ENCODE results near the gene IKZF5. TPM values are rescaled to one million over a fixed set of nuclear protein-coding genes. Genes with fewer than 3 reads are reported as not detected.
A peak's percentile ranks its signal among the peaks of the same experiment; 100 is the strongest.

The IKZF5 gene
- total RNA-seq (10 to 100 TPM in 3 of 6 donors, 1 to 10 TPM in 3; 7.4 to 13.1 (median 10.5) TPM), polyA plus RNA-seq (1 to 10 TPM; 6.2 to 8.5 TPM)

- Histone ChIP-seq H3K27me3 (no peaks in the 10 kb centered on the region), H3K4me1 (peaks cover 0 to 27% (median 18%) of the 10 kb centered on the region in 3 donors), H3K9me3 (no peaks in the 10 kb centered on the region), H3K27ac (peak within 1 kb of the TSS; percentile 83 to 93 (median 89)), H3K36me3 (no peaks in the 10 kb centered on the region), H3K4me3 (peak within 1 kb of the TSS; percentile 95 to 97 (median 96))
- TF ChIP-seq CTCF (IDR thresholded peaks at IDR 0.05) = no peak
- ATAC-seq (peak; percentile 94 to 97 (median 96)), FAIRE-seq (no peak), DNase-seq (peak; percentile 95 to 98 (median 97))
- 0 to 1% methylated on average over 63 to 68 of the region's 68 CpGs for WGBS, 2 donors
- intact Hi-C loops (cut with DNase I) = no loop called here
Observed at GRCh38 chr10:123008355-123009104, at the start of gene IKZF5, which contains the start of gene ACADSB. IKZF5 (minus strand) TSS chr10:123008795; CDS start chr10:122998625, 10,170 bp downstream. ACADSB (plus strand) TSS chr10:123009006; CDS start chr10:123009030, 24 bp downstream.

DNA sequence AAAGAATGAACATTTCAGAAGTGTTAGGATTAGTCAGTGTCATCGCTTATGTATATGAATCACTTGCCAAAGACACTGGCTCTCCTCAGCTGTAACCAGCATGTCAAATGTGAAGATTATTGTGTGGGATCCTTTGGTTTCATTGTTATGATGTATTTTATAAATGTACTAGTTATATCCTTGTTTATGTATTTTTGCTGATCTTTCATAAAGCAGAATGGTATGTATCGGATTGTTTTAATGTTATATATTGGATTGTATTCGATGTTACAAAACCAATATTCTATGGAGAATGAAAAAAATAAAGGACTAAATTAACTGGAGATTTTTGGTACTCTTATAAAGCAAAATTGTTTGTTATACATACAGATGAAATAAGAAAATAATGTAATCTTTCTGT lies 49.4 kb upstream of the IKZF5 start:
- DNase-seq (no peak), FAIRE-seq (no peak), ATAC-seq (no peak)
- WGBS, 2 donors = 97% methylated on average over 3 of the region's 3 CpGs
- intact Hi-C loops (cut with DNase I) = no loop called here
- H3K4me1 ChIP-seq = no peaks in the 10 kb centered on the region
- no peak for TF ChIP-seq CTCF (IDR thresholded peaks at IDR 0.05)
- H3K27me3 ChIP-seq = no peaks in the 10 kb centered on the region
- H3K4me3 ChIP-seq = no peak overlapping the region
- no peaks in the 10 kb centered on the region for H3K9me3 ChIP-seq
- peaks cover 0 to 6% (median 0%) of the 10 kb centered on the region in 3 donors for H3K36me3 ChIP-seq
- H3K27ac ChIP-seq = no peak overlapping the region

GRCh38 chr10:123045961-123046731 lies 37.6 kb upstream of the IKZF5 start:
- WGBS, 2 donors = 76 to 82% methylated on average over 4 of the region's 4 CpGs
- Histone ChIP-seq H3K4me1 (no peaks in the 10 kb centered on the region), H3K27me3 (no peaks in the 10 kb centered on the region), H3K4me3 (no peak overlapping the region), H3K27ac (no peak overlapping the region), H3K9me3 (no peaks in the 10 kb centered on the region), H3K36me3 (peaks cover 0 to 12% (median 0%) of the 10 kb centered on the region in 3 donors)
- FAIRE-seq = no peak
- no peak for TF ChIP-seq CTCF (IDR thresholded peaks at IDR 0.05)
- ATAC-seq = no peak
- DNase-seq = no peak
- intact Hi-C loops (cut with DNase I) = loop anchor here in 2 of 3 donors (10.0 kb wide), 1 partner anchor 509 kb away; no protein-coding TSS in a partner anchor

GRCh38 chr10:123044391-123044790 lies 35.8 kb upstream of the IKZF5 start:
- no peak for ATAC-seq
- no peak for FAIRE-seq
- Histone ChIP-seq H3K4me1 (no peaks in the 10 kb centered on the region), H3K36me3 (peaks cover 0 to 4% (median 0%) of the 10 kb centered on the region in 3 donors), H3K27me3 (no peaks in the 10 kb centered on the region), H3K4me3 (no peak overlapping the region), H3K27ac (no peak overlapping the region), H3K9me3 (no peaks in the 10 kb centered on the region)
- 82 to 100% methylated on average over 2 of the region's 2 CpGs for WGBS, 2 donors
- intact Hi-C loops (cut with DNase I) = loop anchor here in 2 of 3 donors (10.0 kb wide), 1 partner anchor 510 kb away; no protein-coding TSS in a partner anchor
- no peak for DNase-seq
- TF ChIP-seq CTCF (IDR thresholded peaks at IDR 0.05) = no peak

Data from pancreas (tissue), 10 donors.